Measurements from ENCODE around the gene CAV1.

The CAV1 gene

GRCh38 chr7:116505278-116505677, 19.6 kb upstream of the CAV1 start:
- no peak for DNase-seq

GRCh38 chr7:116505823-116506222, 19.0 kb upstream of the CAV1 start:
- no peak for DNase-seq

- DNase-seq: no peak
These were observed 14.8 kb upstream of the CAV1 start for GRCh38 chr7:116509982-116510579.

GRCh38 chr7:116510795-116511194, 14.0 kb upstream of the CAV1 start:
- no peak for DNase-seq

- DNase-seq: no peak
These were observed 13.0 kb upstream of the CAV1 start for GRCh38 chr7:116511552-116512519.

GRCh38 chr7:116512520-116513188, 12.2 kb upstream of the CAV1 start:
- DNase-seq: no peak

- DNase-seq: no peak
These were observed 9.3 kb upstream of the CAV1 start for GRCh38 chr7:116515584-116515983.

GRCh38 chr7:116516324-116516723, 8.5 kb upstream of the CAV1 start:
- no peak for DNase-seq

- DNase-seq: no peak
These were observed 7.2 kb upstream of the CAV1 start for GRCh38 chr7:116517626-116518025.

- no peak for DNase-seq
These were observed 5.9 kb upstream of the CAV1 start for GRCh38 chr7:116518961-116519360.

- no peak for DNase-seq
These were observed 3.7 kb upstream of the CAV1 start for GRCh38 chr7:116521046-116521664.

GRCh38 chr7:116522247-116522646, 2.6 kb upstream of the CAV1 start:
- no peak for DNase-seq

- no peak for DNase-seq
These were observed 621 bp upstream of the CAV1 start for GRCh38 chr7:116524221-116524608.

GRCh38 chr7:116525298-116525912, 569 bp downstream of the CAV1 start:
- peak; percentile 46 for DNase-seq

- peak; percentile 59 for DNase-seq
These were observed 1.4 kb downstream of the CAV1 start for GRCh38 chr7:116525913-116526861.

GRCh38 chr7:116526897-116527296, 2.1 kb downstream of the CAV1 start:
- DNase-seq: no peak

GRCh38 chr7:116527521-116527920, 2.7 kb downstream of the CAV1 start:
- no peak for DNase-seq

- DNase-seq: no peak
These were observed 3.4 kb downstream of the CAV1 start for GRCh38 chr7:116528008-116528789.

GRCh38 chr7:116529250-116529649, 4.4 kb downstream of the CAV1 start:
- DNase-seq: no peak

- DNase-seq: no peak
These were observed 5.4 kb downstream of the CAV1 start for GRCh38 chr7:116530107-116530820.

Data from activated CD4-positive, CD25-positive, alpha-beta regulatory T cell treated with anti-CD3 and anti-CD28 coated beads, Interleukin-2, amount 50 U/mL, for 72 hours (primary cell).